IMR-90 (cell line): ENCODE data around the gene PARVG. TPM values are rescaled to one million over a fixed set of nuclear protein-coding genes. Genes with fewer than 3 reads are reported as not detected.
A peak's percentile ranks its signal among the peaks of the same experiment; 100 is the strongest.

Experiments used
- ATAC-seq: fragments of 200-7000 bp; cut with Tn5 transposase; 2 replicates; pipeline ENCODE4 v1.9.1; 2020; ENCODE audit warnings: low read depth, mild to moderate bottlenecking, moderate library complexity
- BruUV-seq: library from RNA; stranded (reverse); fragments of 400-500 nt; replicated peaks from 2 replicates; lab custom pipeline; 2021; lab: Mats Ljungman, UMichigan
- CTCF ChIA-PET: fragments of 300-600 bp; formaldehyde crosslinking; extraction: SDS; loops from one replicate; lab custom pipeline; 2021; ENCODE audit warnings: antibody characterized with exemption; lab: Yijun Ruan, JAX
- POLR2A ChIA-PET: fragments of 300-600 bp; sonication (Branson Sonifier 250); formaldehyde crosslinking; loops from one replicate; lab custom pipeline; 2022; ENCODE audit warnings: antibody characterized with exemption; ENCODE audit not compliant: unreplicated experiment; lab: Charles Lee
- DNase-seq: peaks from one replicate; pipeline ENCODE4 v3.0.0; 2013
- H2AFZ ChIP-seq: replicated peaks from 2 replicates; pipeline ENCODE3; 2013; ENCODE audit warnings: low read length, mild to moderate bottlenecking; ENCODE audit not compliant: poor library complexity
- H2AK5ac ChIP-seq: 2 replicates; pipeline ENCODE4 v1.6.1; 2013; ENCODE audit warnings: low read depth, low read length, inconsistent platforms
- H2AK9ac ChIP-seq: replicated peaks from 2 replicates; pipeline ENCODE3; 2013; ENCODE audit warnings: mild to moderate bottlenecking, low read depth, low read length, moderate library complexity; ENCODE audit not compliant: poor library complexity
- H2BK120ac ChIP-seq: 2 replicates; pipeline ENCODE4 v1.6.1; 2013; ENCODE audit warnings: low read depth, low read length, inconsistent platforms
- H2BK15ac ChIP-seq: 3 replicates; pipeline ENCODE4 v1.6.1; 2013; ENCODE audit warnings: low read depth, low read length, inconsistent platforms
- H2BK20ac ChIP-seq: 2 replicates; pipeline ENCODE4 v1.6.1; 2013; ENCODE audit warnings: low read depth, mild to moderate bottlenecking, inconsistent platforms, low read length, moderate library complexity
- H2BK5ac ChIP-seq: 2 replicates; pipeline ENCODE4 v1.6.1; 2013; ENCODE audit warnings: mild to moderate bottlenecking, low read depth, low read length, inconsistent platforms; ENCODE audit not compliant: poor library complexity, severe bottlenecking
- H3K14ac ChIP-seq: replicated peaks from 2 replicates; pipeline ENCODE4 v1.6.1; 2013; ENCODE audit warnings: low read depth, low read length, inconsistent platforms
- H3K18ac ChIP-seq: 2 replicates; pipeline ENCODE4 v1.6.1; 2013; ENCODE audit warnings: low read depth, low read length, control low read depth
- H3K23ac ChIP-seq: 2 replicates; pipeline ENCODE4 v1.6.1; 2013; ENCODE audit warnings: low read depth, low read length, inconsistent platforms
- H3K27ac ChIP-seq: 2 replicates; pipeline ENCODE4 v1.5.1; 2013; ENCODE audit warnings: mild to moderate bottlenecking, control low read depth, low read length; ENCODE audit not compliant: insufficient read depth
- H3K27me3 ChIP-seq: 2 replicates; pipeline ENCODE4 v1.6.1; 2013; ENCODE audit warnings: low read length; ENCODE audit not compliant: control insufficient read depth, insufficient read depth
- H3K36me3 ChIP-seq: 2 replicates; pipeline ENCODE4 v1.6.1; 2013; ENCODE audit warnings: low read length, mixed read lengths; ENCODE audit not compliant: control insufficient read depth, insufficient read depth
- H3K4ac ChIP-seq: 2 replicates; pipeline ENCODE4 v1.6.1; 2013; ENCODE audit warnings: low read depth, low read length, inconsistent platforms
- H3K4me1 ChIP-seq: 2 replicates; pipeline ENCODE4 v1.6.1; 2013; ENCODE audit warnings: low read length, mixed read lengths; ENCODE audit not compliant: control insufficient read depth, insufficient read depth
- H3K4me2 ChIP-seq: 2 replicates; pipeline ENCODE4 v1.6.1; 2013; ENCODE audit warnings: low read depth, mild to moderate bottlenecking, control low read depth, low read length, moderate library complexity
- H3K4me3 ChIP-seq: 2 replicates; pipeline ENCODE4 v1.5.1; 2013; ENCODE audit warnings: low read depth, mild to moderate bottlenecking, control low read depth, low read length, moderate library complexity; ENCODE audit not compliant: insufficient read depth
- H3K56ac ChIP-seq: 2 replicates; pipeline ENCODE4 v1.6.1; 2013; ENCODE audit warnings: low read length, inconsistent platforms; ENCODE audit not compliant: insufficient read depth; ENCODE audit errors: extremely low read depth
- H3K79me1 ChIP-seq, 2 experiments: 2 replicates each; pipeline ENCODE4 v1.6.1; 2013; ENCODE audit warnings: low read length in 2 of 2, inconsistent platforms in 1 of 2, low read depth in 1 of 2
- H3K9ac ChIP-seq: 2 replicates; pipeline ENCODE4 v1.6.1; 2013; ENCODE audit warnings: low read depth, low read length, control low read depth
- H3K9me1 ChIP-seq: 2 replicates; pipeline ENCODE4 v1.6.1; 2013; ENCODE audit warnings: low read length, inconsistent platforms; ENCODE audit not compliant: insufficient read depth
- H3K9me3 ChIP-seq: 2 replicates; pipeline ENCODE4 v1.6.1; 2013; ENCODE audit warnings: low read length; ENCODE audit not compliant: control insufficient read depth, insufficient read depth
- H4K20me1 ChIP-seq: 2 replicates; pipeline ENCODE4 v1.6.1; 2013; ENCODE audit warnings: low read length, inconsistent platforms; ENCODE audit not compliant: insufficient read depth
- H4K5ac ChIP-seq: 2 replicates; pipeline ENCODE4 v1.6.1; 2013; ENCODE audit warnings: mild to moderate bottlenecking, low read depth, low read length, control low read depth
- H4K8ac ChIP-seq, 2 experiments: 2 replicates each; pipeline ENCODE4 v1.6.1; 2013; ENCODE audit warnings: low read depth in 2 of 2, low read length in 2 of 2, control low read depth in 1 of 2, inconsistent platforms in 1 of 2
- H4K91ac ChIP-seq: 2 replicates; pipeline ENCODE4 v1.6.1; 2013; ENCODE audit warnings: low read depth, low read length, inconsistent platforms; ENCODE audit not compliant: insufficient read depth
- CEBPB ChIP-seq: IDR thresholded peaks from 2 replicates; pipeline ENCODE4 v1.6.1; 2012; ENCODE audit warnings: low read depth, low read length, improper control_type of control experiment
- MAZ ChIP-seq: IDR thresholded peaks from 2 replicates; pipeline ENCODE4 v1.6.1; 2012; ENCODE audit warnings: low read depth, mild to moderate bottlenecking, low read length, improper control_type of control experiment, moderate library complexity, borderline replicate concordance
- MXI1 ChIP-seq: IDR thresholded peaks from 2 replicates; pipeline ENCODE4 v1.6.1; 2012; ENCODE audit warnings: low read depth, mild to moderate bottlenecking, low read length, moderate library complexity, borderline replicate concordance
- POLR2A ChIP-seq: IDR thresholded peaks from 2 replicates; pipeline ENCODE4 v1.6.1; 2012; ENCODE audit warnings: mild to moderate bottlenecking, low read depth, low read length
- RAD21 ChIP-seq: IDR thresholded peaks from 2 replicates; pipeline ENCODE4 v1.6.1; 2012; ENCODE audit warnings: low read length, improper control_type of control experiment
- RCOR1 ChIP-seq: IDR thresholded peaks from 2 replicates; pipeline ENCODE4 v1.6.1; 2012; ENCODE audit warnings: mild to moderate bottlenecking, low read length, improper control_type of control experiment; ENCODE audit not compliant: insufficient replicate concordance
- WGBS, 2 experiments: methylation state at CpG; one replicate each; pipeline versions ENCODE4 v1.1.5 to v1.1.7; 2013; ENCODE audit warnings: missing lambda C conversion rate in 2 of 2; ENCODE audit not compliant: insufficient read length in 1 of 2; ENCODE audit errors: extremely low coverage in 2 of 2; 5-methylcytosine and 5-hydroxymethylcytosine counted together
- dilution Hi-C: fragments of 300-500 bp; cut with HindIII; formaldehyde crosslinking; loops from one replicate; pipeline ENCODE4 v1.14.3; 2018; ENCODE audit warnings: low sequenced_read_pairs; ENCODE audit not compliant: unreplicated experiment
- in situ Hi-C: fragments of 300-500 bp; cut with MboI; formaldehyde crosslinking; loops from 3 replicates; pipeline ENCODE4 v1.14.3; 2019; ENCODE audit warnings: low sequenced_read_pairs, inconsistent platforms, mixed read lengths
- intact Hi-C: fragments of 100-400 bp; cut with micrococcal nuclease; formaldehyde crosslinking; loops from 2 replicates; pipeline ENCODE4 v1.10.0; 2022
- polyA plus RNA-seq, 3 experiments: library from polyadenylated mRNA; depleted of rRNA; stranded (reverse); fragments of >200 nt; gene quantifications; 2 replicates each; pipeline ENCODE4 v1.2.3, GENCODE V29; 2012; ENCODE audit warnings: low replicate concordance in 1 of 3
- total RNA-seq: library from RNA; depleted of rRNA; stranded (reverse); fragments of >200 nt; gene quantifications from 2 replicates; pipeline ENCODE4 v1.2.3, GENCODE V29; 2012
- TF ChIP-seq, protein P1 (sequence below): fragments of 150-350 bp; IDR thresholded peaks from 2 replicates; pipeline ENCODE4 v1.6.1; 2016; ENCODE audit warnings: low read depth, mild to moderate bottlenecking, low read length, moderate library complexity, borderline replicate concordance

PARVG gene
- total and polyA plus RNA-seq, 2 of the 4 experiments (the other 2 are of a cell fraction) = not detected

DNA sequence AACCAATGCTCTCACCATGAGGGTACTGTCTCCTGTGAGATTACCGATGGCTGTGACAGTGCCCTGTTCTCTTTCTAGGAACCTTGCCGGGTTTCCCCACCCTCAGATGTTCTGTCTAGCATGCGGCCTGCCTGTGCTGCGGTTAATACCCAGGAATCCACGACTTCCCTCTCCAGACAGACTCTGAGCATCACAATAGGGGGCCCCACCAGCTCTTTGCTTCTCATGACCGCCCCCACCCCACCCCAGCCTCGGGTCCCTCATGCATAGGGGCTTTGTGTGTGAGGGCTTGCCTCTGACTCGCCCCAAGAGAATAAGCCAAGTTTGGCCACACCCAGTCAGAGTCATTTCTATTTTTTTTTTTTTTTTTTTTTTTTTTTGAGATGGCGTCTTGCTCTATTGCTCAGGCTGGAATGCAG lies 10.3 kb downstream of the PARVG start:
- H3K9ac ChIP-seq = no peak overlapping the region
- H4K91ac ChIP-seq = no peak overlapping the region
- no peak overlapping the region for H2BK120ac ChIP-seq
- no peak overlapping the region for H4K8ac ChIP-seq
- H2AK5ac ChIP-seq = no peak overlapping the region
- no peak overlapping the region for H2BK15ac ChIP-seq
- intact Hi-C loops (no loop called here), in situ Hi-C loops (no loop called here), dilution Hi-C loops (no loop called here)
- H3K9me3 ChIP-seq = no peaks in the 10 kb centered on the region
- H2AFZ ChIP-seq = peak overlapping the region; percentile 29
- H3K79me1 ChIP-seq = no peaks in the 10 kb centered on the region
- WGBS, 2 experiments = 81% methylated on average over 3 of the region's 9 CpGs; no CpG with 5 or more reads in 1 of the 2 experiments
- no peak overlapping the region for H3K18ac ChIP-seq
- no peaks in the 10 kb centered on the region for H3K9me1 ChIP-seq
- no peak overlapping the region for H3K27ac ChIP-seq
- no peak for TF ChIP-seq MXI1
- no peak for TF ChIP-seq RCOR1
- TF ChIP-seq MAZ = no peak
- TF ChIP-seq, protein P1, sequence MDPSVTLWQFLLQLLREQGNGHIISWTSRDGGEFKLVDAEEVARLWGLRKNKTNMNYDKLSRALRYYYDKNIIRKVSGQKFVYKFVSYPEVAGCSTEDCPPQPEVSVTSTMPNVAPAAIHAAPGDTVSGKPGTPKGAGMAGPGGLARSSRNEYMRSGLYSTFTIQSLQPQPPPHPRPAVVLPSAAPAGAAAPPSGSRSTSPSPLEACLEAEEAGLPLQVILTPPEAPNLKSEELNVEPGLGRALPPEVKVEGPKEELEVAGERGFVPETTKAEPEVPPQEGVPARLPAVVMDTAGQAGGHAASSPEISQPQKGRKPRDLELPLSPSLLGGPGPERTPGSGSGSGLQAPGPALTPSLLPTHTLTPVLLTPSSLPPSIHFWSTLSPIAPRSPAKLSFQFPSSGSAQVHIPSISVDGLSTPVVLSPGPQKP = no peak
- no peak for TF ChIP-seq CEBPB
- no peak for TF ChIP-seq RAD21
- no peak for TF ChIP-seq POLR2A
- H3K56ac ChIP-seq = no peak overlapping the region
- H3K14ac ChIP-seq = no peak overlapping the region
- H2AK9ac ChIP-seq = peak overlapping the region; percentile 23
- no peak overlapping the region for H3K4me2 ChIP-seq
- BruUV-seq = no TSS peak
- H3K4me1 ChIP-seq = peaks cover 2% of the 10 kb centered on the region; the same call in 1 of the 2 replicates
- H2BK20ac ChIP-seq = no peak overlapping the region
- H3K4ac ChIP-seq = no peak overlapping the region
- H4K5ac ChIP-seq = no peak overlapping the region
- no peak overlapping the region for H2BK5ac ChIP-seq
- DNase-seq (no peak), ATAC-seq (no peak)
- peaks cover 34% of the 10 kb centered on the region for H3K27me3 ChIP-seq
- H3K23ac ChIP-seq = no peak overlapping the region
- H4K20me1 ChIP-seq = no peaks in the 10 kb centered on the region
- no peaks in the 10 kb centered on the region for H3K36me3 ChIP-seq
- ChIA-PET POLR2A (no interaction called here), CTCF (no interaction called here)
- no peak overlapping the region for H3K4me3 ChIP-seq
